ENCODE data around the gene CD226. TPM values are rescaled to one million over a fixed set of nuclear protein-coding genes. Genes with fewer than 3 reads are reported as not detected.

CD226 gene
- 0.07 to 0.21 TPM (median 0.17 TPM) in 5 replicates for total RNA-seq (2022; extraction: Qiagen RNA extraction)

DNA sequence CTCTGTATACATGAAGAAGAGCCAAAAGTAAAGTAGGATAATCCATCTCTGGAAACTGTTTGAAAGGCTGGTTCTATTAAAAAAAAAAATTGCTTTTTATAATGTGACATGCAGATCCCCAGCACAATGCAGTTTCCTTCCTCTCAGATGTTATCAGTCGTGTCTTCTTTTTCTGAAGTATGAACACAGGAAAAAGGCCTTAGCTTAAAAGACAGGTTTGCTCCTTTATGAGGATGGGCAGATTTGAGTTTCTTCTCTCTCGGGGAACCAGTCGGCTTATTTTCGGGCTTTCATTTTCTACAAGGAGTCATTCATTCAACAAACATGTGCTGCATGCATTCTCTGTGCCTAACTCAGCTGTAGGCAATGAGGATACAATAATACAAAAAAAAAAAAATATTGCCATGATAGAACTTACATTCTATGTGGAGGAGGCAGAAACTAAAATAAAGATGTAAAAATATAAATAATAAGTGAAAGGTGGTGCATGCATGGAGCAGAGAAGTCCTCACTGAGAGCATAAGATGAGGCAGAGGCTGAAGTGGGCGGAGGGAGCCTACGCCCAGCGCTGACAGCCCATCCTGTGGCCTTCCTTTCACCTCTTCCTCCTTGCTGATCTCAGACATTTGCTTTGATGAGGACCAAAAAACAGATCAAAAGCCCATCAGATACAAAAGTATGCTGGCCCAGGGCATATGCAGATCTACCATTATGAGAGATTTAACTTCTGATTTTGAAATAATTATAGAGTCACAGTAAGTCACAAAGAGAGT is at the start of gene CD226:
Gene CD226, minus strand, starts transcription at position 513 of the 773 bp plus-strand sequence. Its CDS starts 467 bp downstream, at position 46.

All from A549 treated with dexamethasone at 1 μM for 4 hours (cell line).